ENCODE measurements around the gene LGSN.

DNA sequence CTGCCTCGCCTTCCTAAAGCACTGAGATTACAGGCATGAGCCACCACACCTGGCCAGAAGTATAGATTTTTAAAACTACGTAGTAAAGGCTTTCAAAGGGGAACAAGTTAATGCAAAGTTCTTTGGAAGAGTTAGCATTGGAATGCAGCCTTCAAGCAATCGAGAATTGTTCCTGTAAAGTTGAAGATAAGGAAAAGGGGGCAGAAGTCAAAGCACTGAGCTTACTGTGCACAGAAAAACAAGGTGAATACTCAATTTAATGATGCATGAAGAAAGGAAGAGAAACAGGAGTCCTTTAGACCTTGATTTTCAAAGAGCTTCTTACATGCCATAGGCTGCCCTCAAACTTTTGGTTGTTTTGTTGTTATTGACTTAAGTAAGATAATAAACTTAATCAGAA is 29.1 kb upstream of the LGSN start:
- TF ChIP-seq, protein P1, sequence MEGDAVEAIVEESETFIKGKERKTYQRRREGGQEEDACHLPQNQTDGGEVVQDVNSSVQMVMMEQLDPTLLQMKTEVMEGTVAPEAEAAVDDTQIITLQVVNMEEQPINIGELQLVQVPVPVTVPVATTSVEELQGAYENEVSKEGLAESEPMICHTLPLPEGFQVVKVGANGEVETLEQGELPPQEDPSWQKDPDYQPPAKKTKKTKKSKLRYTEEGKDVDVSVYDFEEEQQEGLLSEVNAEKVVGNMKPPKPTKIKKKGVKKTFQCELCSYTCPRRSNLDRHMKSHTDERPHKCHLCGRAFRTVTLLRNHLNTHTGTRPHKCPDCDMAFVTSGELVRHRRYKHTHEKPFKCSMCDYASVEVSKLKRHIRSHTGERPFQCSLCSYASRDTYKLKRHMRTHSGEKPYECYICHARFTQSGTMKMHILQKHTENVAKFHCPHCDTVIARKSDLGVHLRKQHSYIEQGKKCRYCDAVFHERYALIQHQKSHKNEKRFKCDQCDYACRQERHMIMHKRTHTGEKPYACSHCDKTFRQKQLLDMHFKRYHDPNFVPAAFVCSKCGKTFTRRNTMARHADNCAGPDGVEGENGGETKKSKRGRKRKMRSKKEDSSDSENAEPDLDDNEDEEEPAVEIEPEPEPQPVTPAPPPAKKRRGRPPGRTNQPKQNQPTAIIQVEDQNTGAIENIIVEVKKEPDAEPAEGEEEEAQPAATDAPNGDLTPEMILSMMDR (IDR thresholded peaks at IDR 0.05) = no peak
- TF ChIP-seq POLR2AphosphoS5 (IDR thresholded peaks at IDR 0.05) = no peak
